RWPE2 (cell line): Measurements from ENCODE around the gene DLG1.
A peak's percentile ranks its signal among the peaks of the same experiment; 100 is the strongest.

ENCODE experiments used
- ATAC-seq: fragments of 200-7000 bp; cut with Tn5 transposase; 3 replicates; pipeline ENCODE4 v1.9.1; 2021; ENCODE audit warnings: low read depth
- DNase-seq: peaks from one replicate; pipeline ENCODE4 v3.0.0-alpha.2; 2020; ENCODE audit warnings: low spot score
- H3K27ac ChIP-seq: fragments of 450-650 bp; 2 replicates; pipeline ENCODE4 v1.5.1; 2017; ENCODE audit warnings: mild to moderate bottlenecking; ENCODE audit not compliant: poor library complexity, severe bottlenecking
- H3K27me3 ChIP-seq: fragments of 250-450 bp; sonication (Bioruptor Pico); 2 replicates; pipeline ENCODE4 v1.5.1; 2021; ENCODE audit warnings: mild to moderate bottlenecking, moderate library complexity; ENCODE audit not compliant: insufficient read depth, poor library complexity, severe bottlenecking
- H3K36me3 ChIP-seq: fragments of 250-450 bp; sonication (Bioruptor Pico); 2 replicates; pipeline ENCODE4 v1.5.1; 2020; ENCODE audit warnings: low read depth, mild to moderate bottlenecking, moderate library complexity
- H3K4me1 ChIP-seq: fragments of 250-450 bp; sonication (Bioruptor Pico); 2 replicates; pipeline ENCODE4 v1.5.1; 2021; ENCODE audit warnings: mild to moderate bottlenecking, moderate library complexity; ENCODE audit not compliant: insufficient read depth, poor library complexity, severe bottlenecking
- H3K4me3 ChIP-seq: fragments of 250-450 bp; sonication (Bioruptor Pico); 2 replicates; pipeline ENCODE4 v1.5.1; 2021; ENCODE audit warnings: mild to moderate bottlenecking, moderate library complexity; ENCODE audit not compliant: severe bottlenecking
- H3K9me3 ChIP-seq: fragments of 250-450 bp; sonication (Bioruptor Pico); 2 replicates; pipeline ENCODE4 v1.5.1; 2021; ENCODE audit warnings: mild to moderate bottlenecking, moderate library complexity; ENCODE audit not compliant: severe bottlenecking
- TF ChIP-seq, protein P1 (sequence below): fragments of 450-650 bp; IDR thresholded peaks from one replicate; pipeline ENCODE4 v1.5.1; 2017; ENCODE audit warnings: mild to moderate bottlenecking, moderate library complexity; ENCODE audit not compliant: poor library complexity, severe bottlenecking

DLG1 gene

DNA sequence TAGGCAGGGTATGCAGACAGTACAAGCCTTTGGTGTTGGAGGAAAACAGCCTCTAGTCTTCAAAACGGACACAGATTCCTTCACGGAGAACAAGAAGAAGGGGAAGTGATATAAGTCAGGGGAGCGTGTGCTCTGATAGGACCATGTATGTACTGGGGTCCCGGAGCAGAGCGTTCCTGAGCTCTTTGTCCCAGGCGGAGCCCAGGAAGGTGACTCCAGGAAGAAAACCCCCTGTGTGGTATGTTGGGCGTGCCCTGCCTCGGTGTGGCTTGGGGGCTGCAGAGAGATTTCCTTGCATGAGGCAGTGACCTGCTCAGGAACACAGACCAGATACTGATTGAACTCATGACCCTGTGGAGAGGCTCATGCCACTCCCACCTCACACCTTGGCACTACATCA is 290.5 kb downstream of the DLG1 start:
- no peak overlapping the region for H3K4me3 ChIP-seq
- DNase-seq, result peak; percentile 21
- no peak for ATAC-seq
- TF ChIP-seq, protein P1, sequence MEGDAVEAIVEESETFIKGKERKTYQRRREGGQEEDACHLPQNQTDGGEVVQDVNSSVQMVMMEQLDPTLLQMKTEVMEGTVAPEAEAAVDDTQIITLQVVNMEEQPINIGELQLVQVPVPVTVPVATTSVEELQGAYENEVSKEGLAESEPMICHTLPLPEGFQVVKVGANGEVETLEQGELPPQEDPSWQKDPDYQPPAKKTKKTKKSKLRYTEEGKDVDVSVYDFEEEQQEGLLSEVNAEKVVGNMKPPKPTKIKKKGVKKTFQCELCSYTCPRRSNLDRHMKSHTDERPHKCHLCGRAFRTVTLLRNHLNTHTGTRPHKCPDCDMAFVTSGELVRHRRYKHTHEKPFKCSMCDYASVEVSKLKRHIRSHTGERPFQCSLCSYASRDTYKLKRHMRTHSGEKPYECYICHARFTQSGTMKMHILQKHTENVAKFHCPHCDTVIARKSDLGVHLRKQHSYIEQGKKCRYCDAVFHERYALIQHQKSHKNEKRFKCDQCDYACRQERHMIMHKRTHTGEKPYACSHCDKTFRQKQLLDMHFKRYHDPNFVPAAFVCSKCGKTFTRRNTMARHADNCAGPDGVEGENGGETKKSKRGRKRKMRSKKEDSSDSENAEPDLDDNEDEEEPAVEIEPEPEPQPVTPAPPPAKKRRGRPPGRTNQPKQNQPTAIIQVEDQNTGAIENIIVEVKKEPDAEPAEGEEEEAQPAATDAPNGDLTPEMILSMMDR, result no peak
- H3K27me3 ChIP-seq, result no peaks in the 10 kb centered on the region
- no peak overlapping the region for H3K27ac ChIP-seq
- H3K9me3 ChIP-seq, result no peaks in the 10 kb centered on the region
- H3K4me1 ChIP-seq, result no peaks in the 10 kb centered on the region
- 0 out of 2 replicates have a peak, but pooled peaks cover 8% of the 10 kb centered on the region for H3K36me3 ChIP-seq

DNA sequence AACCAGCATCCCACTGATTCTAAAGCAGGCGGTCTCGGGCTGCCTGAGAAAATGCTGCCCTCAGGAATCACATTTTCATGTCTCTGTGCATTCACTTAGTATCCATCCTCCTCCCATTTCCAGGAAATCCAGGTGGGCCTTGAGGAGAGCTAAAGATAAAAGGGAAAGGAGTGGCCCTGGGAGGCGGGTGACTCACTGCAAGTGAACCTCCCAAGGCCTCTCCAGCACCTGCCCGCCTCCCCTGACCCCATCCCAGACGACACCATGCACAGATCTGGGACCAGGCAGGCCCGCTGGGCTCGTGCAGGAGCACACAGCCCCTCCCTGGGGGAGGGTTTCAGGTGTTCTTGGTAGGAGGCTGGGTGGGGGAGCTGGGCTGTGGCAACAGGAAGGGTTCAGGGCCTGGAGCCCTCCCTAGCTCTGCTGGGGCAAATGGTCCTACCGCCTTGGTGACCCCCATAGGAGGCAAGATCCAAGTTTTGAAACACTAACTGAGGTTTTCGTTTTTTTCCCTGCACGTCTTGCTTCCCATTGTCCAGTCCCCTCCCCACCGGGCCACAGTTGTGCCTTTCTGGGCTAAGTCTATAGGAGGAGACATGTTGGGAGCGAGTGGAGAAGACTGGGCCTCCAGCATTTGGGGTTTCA is 291.0 kb downstream of the DLG1 start:
- 0 out of 2 replicates have a peak, but pooled peaks cover 8% of the 10 kb centered on the region for H3K36me3 ChIP-seq
- ATAC-seq (peak; percentile 48), DNase-seq (peak; percentile 55)
- no peaks in the 10 kb centered on the region for H3K9me3 ChIP-seq
- H3K4me1 ChIP-seq, result no peaks in the 10 kb centered on the region
- no peaks in the 10 kb centered on the region for H3K27me3 ChIP-seq
- TF ChIP-seq, protein P1, result no peak
- H3K4me3 ChIP-seq, result no peak overlapping the region
- no peak overlapping the region for H3K27ac ChIP-seq

DNA sequence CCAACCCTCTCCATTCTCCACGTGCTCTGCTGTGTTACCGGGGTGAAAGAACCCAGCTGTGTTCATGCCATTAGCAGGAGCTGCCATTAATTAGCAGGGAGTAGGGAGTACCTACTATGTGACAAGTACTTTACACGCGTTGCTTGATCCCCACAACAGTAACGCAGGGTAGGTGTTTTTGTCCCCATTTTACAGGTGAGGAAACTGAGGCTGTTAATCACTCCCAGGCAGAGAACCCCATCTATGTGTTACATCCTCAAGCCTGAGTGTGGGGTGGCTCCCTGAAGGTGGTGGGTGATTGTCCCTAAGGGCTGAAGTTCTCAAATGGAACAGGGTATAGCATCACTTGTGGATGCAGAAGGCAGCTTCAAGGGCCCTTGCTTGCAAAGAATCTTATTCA is 291.6 kb downstream of the DLG1 start:
- Histone ChIP-seq H3K27ac (no peak overlapping the region), H3K4me3 (no peak overlapping the region), H3K9me3 (no peaks in the 10 kb centered on the region), H3K27me3 (no peaks in the 10 kb centered on the region), H3K36me3 (0 out of 2 replicates have a peak, but pooled peaks cover 8% of the 10 kb centered on the region), H3K4me1 (peaks cover 2% of the 10 kb centered on the region)
- ATAC-seq (no peak), DNase-seq (no peak)
- TF ChIP-seq, protein P1, result no peak

DNA sequence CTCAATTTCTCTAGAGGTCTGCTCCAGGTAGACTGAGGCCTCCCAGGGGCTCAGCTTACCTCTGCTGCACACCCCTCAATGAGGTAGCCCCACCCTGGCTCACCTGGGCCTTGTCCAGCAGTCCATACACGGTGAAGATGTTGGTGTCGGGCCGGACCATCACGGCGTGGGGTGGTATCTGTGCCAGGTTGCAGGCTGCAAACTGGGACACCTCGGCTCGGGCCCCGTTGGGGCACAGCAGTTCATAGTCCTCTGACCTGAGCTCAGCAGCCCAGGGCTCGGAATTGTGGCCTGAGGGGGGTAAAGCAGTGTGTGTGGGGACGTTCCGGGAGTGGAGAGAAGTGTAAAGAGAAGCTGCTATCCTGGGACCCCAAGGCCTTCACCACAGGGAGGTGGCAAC is 292.0 kb downstream of the DLG1 start:
- peaks cover 5% of the 10 kb centered on the region for H3K4me1 ChIP-seq
- no peak for ATAC-seq
- DNase-seq, result peak; percentile 59
- no peaks in the 10 kb centered on the region for H3K27me3 ChIP-seq
- no peak overlapping the region for H3K4me3 ChIP-seq
- no peak overlapping the region for H3K27ac ChIP-seq
- H3K9me3 ChIP-seq, result no peaks in the 10 kb centered on the region
- 0 out of 2 replicates have a peak, but pooled peaks cover 8% of the 10 kb centered on the region for H3K36me3 ChIP-seq
- TF ChIP-seq, protein P1, result no peak
